SH-SY5Y (cell line): ENCODE data around the gene SURF2.

Experiments used
- GATA2 ChIP-seq: IDR thresholded peaks from 2 replicates; pipeline ENCODE4 v1.6.1; 2011; ENCODE audit warnings: mild to moderate bottlenecking, low read depth, low read length
- GATA3 ChIP-seq: IDR thresholded peaks from 2 replicates; pipeline ENCODE4 v1.6.1; 2011; ENCODE audit warnings: low read depth, mild to moderate bottlenecking, low read length, moderate library complexity

DNA sequence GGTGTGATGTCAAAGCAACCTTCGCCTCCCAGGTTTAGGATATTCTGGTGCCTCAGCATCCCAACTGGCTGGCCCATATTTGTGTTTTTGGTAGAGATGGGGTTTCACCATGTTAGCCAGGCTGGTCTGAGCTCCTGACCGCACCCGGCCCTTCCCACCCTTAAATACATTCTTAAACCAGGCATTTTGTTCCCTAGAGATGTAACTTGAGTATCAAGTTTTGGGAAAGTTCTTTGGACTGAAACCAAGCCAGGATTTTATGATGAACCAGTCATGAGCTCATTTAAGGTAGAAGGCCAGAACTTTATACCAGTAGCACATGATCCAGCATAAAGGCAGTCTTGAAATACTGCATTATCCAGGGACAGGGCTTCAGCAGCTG lies 4.8 kb upstream of the SURF2 start:
- TF ChIP-seq GATA3 = no peak
- TF ChIP-seq GATA2 = no peak
